ENCODE measurements around the gene TBK1.

TBK1 gene

DNA sequence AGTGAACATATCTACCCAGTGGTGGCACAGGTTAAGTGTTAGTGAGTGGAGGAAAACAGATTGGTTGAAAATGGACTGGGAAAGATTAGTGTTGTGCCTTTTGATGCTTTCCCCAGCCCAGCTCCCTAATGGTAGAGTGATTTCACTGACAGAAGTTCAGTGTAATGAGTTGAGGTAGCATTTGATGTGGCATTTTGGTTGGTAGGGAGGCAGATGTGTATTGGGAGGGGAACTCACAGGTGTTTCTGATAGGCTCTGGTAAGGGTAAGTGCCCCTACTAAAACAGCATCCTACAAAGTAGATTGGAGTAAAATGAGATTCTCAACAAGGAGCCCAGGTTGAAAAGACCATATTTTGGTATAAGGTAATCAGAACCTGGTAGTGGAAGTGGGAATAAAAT lies 4.2 kb downstream of the TBK1 start:
- Histone ChIP-seq H3K36me3 (peaks cover 35% of the 10 kb centered on the region), H3K9me3 (ENCODE audit: severe bottlenecking) (no peaks in the 10 kb centered on the region), H3K27ac (no peak overlapping the region), H3K4me3 (ENCODE audit: low read depth, low read length) (no peak overlapping the region), H3K27me3 (ENCODE audit: insufficient read depth, low read depth, severe bottlenecking) (no peaks in the 10 kb centered on the region)
- TF ChIP-seq, protein P1, sequence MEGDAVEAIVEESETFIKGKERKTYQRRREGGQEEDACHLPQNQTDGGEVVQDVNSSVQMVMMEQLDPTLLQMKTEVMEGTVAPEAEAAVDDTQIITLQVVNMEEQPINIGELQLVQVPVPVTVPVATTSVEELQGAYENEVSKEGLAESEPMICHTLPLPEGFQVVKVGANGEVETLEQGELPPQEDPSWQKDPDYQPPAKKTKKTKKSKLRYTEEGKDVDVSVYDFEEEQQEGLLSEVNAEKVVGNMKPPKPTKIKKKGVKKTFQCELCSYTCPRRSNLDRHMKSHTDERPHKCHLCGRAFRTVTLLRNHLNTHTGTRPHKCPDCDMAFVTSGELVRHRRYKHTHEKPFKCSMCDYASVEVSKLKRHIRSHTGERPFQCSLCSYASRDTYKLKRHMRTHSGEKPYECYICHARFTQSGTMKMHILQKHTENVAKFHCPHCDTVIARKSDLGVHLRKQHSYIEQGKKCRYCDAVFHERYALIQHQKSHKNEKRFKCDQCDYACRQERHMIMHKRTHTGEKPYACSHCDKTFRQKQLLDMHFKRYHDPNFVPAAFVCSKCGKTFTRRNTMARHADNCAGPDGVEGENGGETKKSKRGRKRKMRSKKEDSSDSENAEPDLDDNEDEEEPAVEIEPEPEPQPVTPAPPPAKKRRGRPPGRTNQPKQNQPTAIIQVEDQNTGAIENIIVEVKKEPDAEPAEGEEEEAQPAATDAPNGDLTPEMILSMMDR (IDR thresholded peaks at IDR 0.05; ENCODE audit: low read depth, low read length) = no peak
- DNase-seq = no peak

DNA sequence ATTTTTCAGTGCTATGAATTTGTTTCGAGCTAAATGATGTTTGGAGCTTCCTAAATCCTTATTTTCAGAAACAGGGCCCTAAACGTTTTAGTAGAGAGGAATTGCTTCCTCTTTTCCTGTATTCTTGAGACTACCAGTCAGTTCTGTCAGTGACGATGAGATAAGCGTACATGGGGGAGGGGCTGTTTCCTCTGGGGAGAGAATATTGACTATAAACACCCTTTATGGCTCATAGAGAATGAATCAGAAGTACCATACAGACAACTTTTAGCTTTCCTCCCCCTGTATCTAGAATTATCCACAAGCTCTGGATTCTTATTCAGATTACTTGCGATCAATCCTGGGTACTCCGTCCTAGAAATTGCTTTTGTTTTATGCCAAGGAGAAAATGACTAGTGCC lies 5.1 kb downstream of the TBK1 start:
- H3K4me3 ChIP-seq (ENCODE audit: low read depth, low read length) = no peak overlapping the region
- no peaks in the 10 kb centered on the region for H3K9me3 ChIP-seq (ENCODE audit: severe bottlenecking)
- no peak overlapping the region for H3K27ac ChIP-seq
- no peak for DNase-seq
- H3K27me3 ChIP-seq (ENCODE audit: insufficient read depth, low read depth, severe bottlenecking) = no peaks in the 10 kb centered on the region
- TF ChIP-seq, protein P1 (IDR thresholded peaks at IDR 0.05; ENCODE audit: low read depth, low read length) = no peak
- H3K36me3 ChIP-seq = peaks cover 40% of the 10 kb centered on the region

DNA sequence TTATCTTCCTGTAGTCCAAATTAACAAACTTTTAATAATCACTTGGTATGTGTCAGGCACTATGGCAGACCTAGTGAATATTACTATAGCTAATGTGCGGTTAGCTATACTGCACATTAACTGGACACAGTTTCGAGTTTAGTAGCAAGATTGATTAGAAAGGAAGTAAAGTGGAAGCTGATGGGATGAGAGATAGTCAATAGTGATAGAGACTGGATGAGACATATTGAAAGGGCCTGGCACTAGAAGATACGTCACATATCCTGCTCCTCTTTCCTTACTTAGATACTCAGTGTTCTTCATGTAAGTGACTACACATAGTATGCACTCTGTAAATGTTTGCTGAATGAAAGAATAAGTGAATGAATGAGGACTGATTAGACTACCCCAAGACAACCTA lies 5.5 kb downstream of the TBK1 start:
- TF ChIP-seq, protein P1 (IDR thresholded peaks at IDR 0.05; ENCODE audit: low read depth, low read length) = no peak
- no peak for DNase-seq
- Histone ChIP-seq H3K27ac (no peak overlapping the region), H3K4me3 (ENCODE audit: low read depth, low read length) (no peak overlapping the region), H3K36me3 (peaks cover 40% of the 10 kb centered on the region), H3K9me3 (ENCODE audit: severe bottlenecking) (no peaks in the 10 kb centered on the region), H3K27me3 (ENCODE audit: insufficient read depth, low read depth, severe bottlenecking) (no peaks in the 10 kb centered on the region)

DNA sequence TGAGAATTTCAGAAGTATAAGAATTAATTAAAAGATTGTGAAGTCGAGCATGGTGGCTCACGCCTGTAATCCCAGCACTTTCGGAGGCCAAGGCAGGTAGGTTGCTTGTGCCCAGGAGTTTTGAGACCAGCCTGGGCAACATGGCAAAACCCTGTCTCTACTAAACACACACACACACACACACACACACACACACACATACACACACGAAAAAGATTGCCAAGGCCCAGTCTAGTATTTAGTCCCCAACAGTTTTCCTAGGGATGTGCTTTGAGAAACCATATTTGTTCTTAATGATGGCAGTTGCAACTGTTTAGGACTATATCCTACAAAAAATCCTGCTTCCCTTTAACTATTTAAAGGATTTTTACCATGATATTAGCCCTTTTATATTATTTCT lies 6.0 kb downstream of the TBK1 start:
- H3K9me3 ChIP-seq (ENCODE audit: severe bottlenecking) = no peaks in the 10 kb centered on the region
- H3K4me3 ChIP-seq (ENCODE audit: low read depth, low read length) = no peak overlapping the region
- peaks cover 42% of the 10 kb centered on the region for H3K36me3 ChIP-seq
- no peak for DNase-seq
- TF ChIP-seq, protein P1 (IDR thresholded peaks at IDR 0.05; ENCODE audit: low read depth, low read length) = no peak
- H3K27ac ChIP-seq = no peak overlapping the region
- H3K27me3 ChIP-seq (ENCODE audit: insufficient read depth, low read depth, severe bottlenecking) = no peaks in the 10 kb centered on the region

DNA sequence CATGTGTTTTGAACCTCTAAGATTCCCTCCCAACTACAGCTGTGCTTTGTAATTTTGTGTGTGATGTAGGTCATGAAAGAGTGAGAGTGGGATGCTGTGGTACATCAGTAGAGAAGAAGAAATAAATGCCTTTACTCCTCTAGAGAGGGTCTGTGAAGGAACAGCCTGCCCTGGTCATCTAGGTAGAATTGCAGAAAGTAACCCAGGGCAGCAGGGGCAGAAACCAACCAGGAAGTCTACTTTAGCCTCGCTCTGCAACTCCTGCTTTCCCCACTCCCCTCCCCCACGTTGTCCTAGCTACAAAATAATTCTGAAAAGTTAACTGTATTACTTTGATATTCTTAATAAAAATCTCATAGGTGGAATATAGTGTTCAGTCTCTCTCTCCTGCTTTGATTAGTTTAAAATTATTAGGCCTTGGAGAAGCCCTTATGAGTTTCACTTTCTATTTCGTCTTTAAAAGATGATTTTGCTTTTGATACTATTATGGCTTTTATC lies 7.5 kb downstream of the TBK1 start:
- TF ChIP-seq, protein P1 (IDR thresholded peaks at IDR 0.05; ENCODE audit: low read depth, low read length) = no peak
- Histone ChIP-seq H3K4me3 (ENCODE audit: low read depth, low read length) (no peak overlapping the region), H3K27me3 (ENCODE audit: insufficient read depth, low read depth, severe bottlenecking) (no peaks in the 10 kb centered on the region), H3K36me3 (peaks cover 48% of the 10 kb centered on the region), H3K27ac (no peak overlapping the region), H3K9me3 (ENCODE audit: severe bottlenecking) (no peaks in the 10 kb centered on the region)
- no peak for DNase-seq

All from WERI-Rb-1 (cell line).